ENCODE results near the gene TSPYL1. TPM values are rescaled to one million over a fixed set of nuclear protein-coding genes. Genes with fewer than 3 reads are reported as not detected.

TSPYL1 gene
- total RNA-seq, 1 donor from 2014 or later = 90.2 TPM

DNA sequence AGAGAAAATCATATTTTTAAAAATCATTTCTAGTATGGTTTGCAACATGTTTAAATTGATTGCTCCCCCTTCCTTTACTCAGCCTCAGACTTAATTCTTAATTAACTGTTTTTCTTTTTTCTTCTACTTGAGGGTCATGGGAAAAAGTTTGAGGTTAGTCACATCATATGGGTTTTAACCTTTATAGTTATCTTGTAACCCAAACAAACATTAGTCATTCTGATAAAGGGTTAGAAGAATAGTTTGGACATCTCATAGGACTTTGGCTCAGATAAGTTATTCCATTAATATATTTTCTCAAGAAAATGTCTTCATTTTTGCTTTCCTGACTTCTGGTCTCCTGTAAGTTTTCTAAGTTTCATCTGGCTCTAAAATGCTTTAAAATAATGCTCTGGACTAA, 34.5 kb upstream of the TSPYL1 start:
- TF ChIP-seq, protein P1, sequence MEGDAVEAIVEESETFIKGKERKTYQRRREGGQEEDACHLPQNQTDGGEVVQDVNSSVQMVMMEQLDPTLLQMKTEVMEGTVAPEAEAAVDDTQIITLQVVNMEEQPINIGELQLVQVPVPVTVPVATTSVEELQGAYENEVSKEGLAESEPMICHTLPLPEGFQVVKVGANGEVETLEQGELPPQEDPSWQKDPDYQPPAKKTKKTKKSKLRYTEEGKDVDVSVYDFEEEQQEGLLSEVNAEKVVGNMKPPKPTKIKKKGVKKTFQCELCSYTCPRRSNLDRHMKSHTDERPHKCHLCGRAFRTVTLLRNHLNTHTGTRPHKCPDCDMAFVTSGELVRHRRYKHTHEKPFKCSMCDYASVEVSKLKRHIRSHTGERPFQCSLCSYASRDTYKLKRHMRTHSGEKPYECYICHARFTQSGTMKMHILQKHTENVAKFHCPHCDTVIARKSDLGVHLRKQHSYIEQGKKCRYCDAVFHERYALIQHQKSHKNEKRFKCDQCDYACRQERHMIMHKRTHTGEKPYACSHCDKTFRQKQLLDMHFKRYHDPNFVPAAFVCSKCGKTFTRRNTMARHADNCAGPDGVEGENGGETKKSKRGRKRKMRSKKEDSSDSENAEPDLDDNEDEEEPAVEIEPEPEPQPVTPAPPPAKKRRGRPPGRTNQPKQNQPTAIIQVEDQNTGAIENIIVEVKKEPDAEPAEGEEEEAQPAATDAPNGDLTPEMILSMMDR (conservative IDR thresholded peaks at IDR 0.05) = no peak
- peaks cover 8% of the 10 kb centered on the region for H3K36me3 Mint-ChIP-seq
- no peaks in the 10 kb centered on the region for H3K27me3 Mint-ChIP-seq
- peaks cover 13% of the 10 kb centered on the region for H3K4me1 Mint-ChIP-seq (ENCODE audit: unreplicated experiment)
- H3K4me3 Mint-ChIP-seq = no peak overlapping the region
- no peaks in the 10 kb centered on the region for H3K9me3 Mint-ChIP-seq
- H3K27ac Mint-ChIP-seq = no peak overlapping the region
- DNase-seq (ENCODE audit: extremely low spot score, unreplicated experiment) = no peak

DNA sequence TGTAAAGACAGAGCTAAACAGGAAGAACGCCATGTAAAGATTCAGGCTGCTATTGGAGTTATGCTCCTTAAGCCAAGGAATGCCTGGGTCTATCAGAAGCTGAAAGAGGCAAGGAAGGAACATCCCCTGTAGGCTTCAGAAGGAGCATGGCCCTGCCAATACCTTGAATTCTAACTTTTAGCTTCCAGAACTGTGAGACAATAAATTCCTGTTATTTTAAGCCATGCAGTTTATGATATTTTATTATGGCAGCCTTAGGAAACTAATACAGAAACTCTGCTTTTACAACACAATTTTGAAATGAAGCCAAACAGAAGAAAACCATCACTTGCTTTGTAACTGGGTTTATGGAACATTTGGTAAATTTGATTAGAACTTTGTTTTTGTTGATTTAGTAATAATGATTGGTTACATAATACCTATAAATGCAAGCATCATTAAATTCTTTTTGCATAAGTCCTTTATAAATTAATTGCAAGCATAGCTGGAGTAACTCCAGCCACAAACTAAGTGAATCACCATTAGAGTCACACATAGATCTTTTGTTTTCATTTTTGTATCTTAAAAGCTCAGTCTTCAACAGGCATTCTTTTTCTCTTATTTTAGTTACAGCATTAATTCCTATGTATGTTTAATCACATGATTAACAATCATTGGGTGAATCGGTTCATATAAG, 33.5 kb upstream of the TSPYL1 start:
- Mint-ChIP-seq H3K9me3 (no peaks in the 10 kb centered on the region), H3K27ac (no peak overlapping the region), H3K36me3 (peaks cover 8% of the 10 kb centered on the region), H3K4me1 (ENCODE audit: unreplicated experiment) (peaks cover 13% of the 10 kb centered on the region), H3K4me3 (no peak overlapping the region), H3K27me3 (no peaks in the 10 kb centered on the region)
- no peak for DNase-seq (ENCODE audit: extremely low spot score, unreplicated experiment)
- TF ChIP-seq, protein P1 (conservative IDR thresholded peaks at IDR 0.05) = no peak

DNA sequence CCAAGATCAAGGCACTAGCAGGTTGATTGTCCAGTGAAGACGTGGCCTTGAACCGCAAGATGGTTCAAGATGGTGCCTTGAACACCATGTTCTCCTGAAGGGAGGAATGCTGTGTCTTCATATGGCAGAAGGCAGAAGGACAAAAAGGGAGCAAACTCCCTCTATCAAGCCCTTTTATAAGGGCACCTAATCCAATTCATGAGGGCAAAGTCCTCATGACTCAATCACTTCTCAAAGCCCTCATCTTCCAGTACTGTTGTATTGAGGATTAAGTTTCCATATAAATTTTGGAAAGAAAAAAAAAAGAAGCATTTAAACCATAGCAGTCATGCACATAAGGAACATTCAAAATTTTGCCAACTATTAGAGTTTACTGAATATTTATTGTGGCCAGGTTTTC, 29.9 kb upstream of the TSPYL1 start:
- Mint-ChIP-seq H3K27me3 (no peaks in the 10 kb centered on the region), H3K27ac (no peak overlapping the region), H3K9me3 (no peaks in the 10 kb centered on the region), H3K36me3 (peaks cover 8% of the 10 kb centered on the region), H3K4me1 (ENCODE audit: unreplicated experiment) (peaks cover 18% of the 10 kb centered on the region), H3K4me3 (no peak overlapping the region)
- TF ChIP-seq, protein P1 (conservative IDR thresholded peaks at IDR 0.05) = no peak
- no peak for DNase-seq (ENCODE audit: extremely low spot score, unreplicated experiment)

DNA sequence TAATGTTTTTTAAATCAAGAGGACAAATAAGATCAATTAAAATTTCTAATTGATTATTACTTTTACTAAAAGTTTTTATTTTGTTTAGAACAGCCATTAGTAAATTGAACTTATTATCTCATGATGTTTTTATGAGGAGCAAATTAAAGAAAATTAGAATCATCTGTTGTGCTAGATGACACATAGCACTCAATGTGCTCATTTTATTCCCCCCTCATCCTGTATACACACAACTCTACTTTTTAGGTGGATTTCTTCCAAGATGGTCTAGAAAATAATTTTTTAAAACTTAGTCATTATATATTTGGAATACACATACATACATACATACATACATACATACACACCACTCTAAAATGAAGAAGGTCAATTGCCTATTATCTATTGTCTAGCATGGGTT, 29.3 kb upstream of the TSPYL1 start:
- Mint-ChIP-seq H3K4me3 (no peak overlapping the region), H3K9me3 (no peaks in the 10 kb centered on the region), H3K27me3 (no peaks in the 10 kb centered on the region), H3K4me1 (ENCODE audit: unreplicated experiment) (peaks cover 13% of the 10 kb centered on the region), H3K27ac (no peak overlapping the region), H3K36me3 (peaks cover 8% of the 10 kb centered on the region)
- no peak for DNase-seq (ENCODE audit: extremely low spot score, unreplicated experiment)
- TF ChIP-seq, protein P1 (conservative IDR thresholded peaks at IDR 0.05) = no peak

DNA sequence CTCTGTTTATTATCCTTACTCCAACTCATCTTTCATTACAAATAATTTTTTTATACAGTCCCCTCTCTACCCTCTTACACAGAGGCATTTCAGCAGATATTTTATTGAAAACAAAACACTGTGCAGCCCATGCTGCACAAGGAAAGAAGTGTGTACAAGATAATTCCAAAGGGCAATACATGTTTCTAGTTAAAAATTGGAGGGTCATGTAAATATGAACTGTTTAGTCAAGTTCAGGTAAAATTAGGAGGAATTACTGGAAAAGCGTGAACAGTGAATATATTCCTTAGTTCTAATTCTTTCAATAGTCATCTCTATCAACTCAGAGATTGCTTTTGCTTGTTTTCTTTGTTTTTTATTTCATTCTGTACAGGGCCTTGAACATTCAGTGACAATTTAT, 27.9 kb upstream of the TSPYL1 start:
- DNase-seq (ENCODE audit: extremely low spot score, unreplicated experiment) = no peak
- TF ChIP-seq, protein P1 (conservative IDR thresholded peaks at IDR 0.05) = no peak
- no peaks in the 10 kb centered on the region for H3K27me3 Mint-ChIP-seq
- H3K36me3 Mint-ChIP-seq = peaks cover 14% of the 10 kb centered on the region
- H3K9me3 Mint-ChIP-seq = no peaks in the 10 kb centered on the region
- no peak overlapping the region for H3K27ac Mint-ChIP-seq
- peaks cover 7% of the 10 kb centered on the region for H3K4me1 Mint-ChIP-seq (ENCODE audit: unreplicated experiment)
- no peak overlapping the region for H3K4me3 Mint-ChIP-seq
